ENCODE results near the gene OPN4.
"Not testable (repeated sequence)": the region's sequence is repeated elsewhere in the genome, so short reads cannot be mapped to it uniquely, and the experiment has no call there.

The OPN4 gene, protein sequence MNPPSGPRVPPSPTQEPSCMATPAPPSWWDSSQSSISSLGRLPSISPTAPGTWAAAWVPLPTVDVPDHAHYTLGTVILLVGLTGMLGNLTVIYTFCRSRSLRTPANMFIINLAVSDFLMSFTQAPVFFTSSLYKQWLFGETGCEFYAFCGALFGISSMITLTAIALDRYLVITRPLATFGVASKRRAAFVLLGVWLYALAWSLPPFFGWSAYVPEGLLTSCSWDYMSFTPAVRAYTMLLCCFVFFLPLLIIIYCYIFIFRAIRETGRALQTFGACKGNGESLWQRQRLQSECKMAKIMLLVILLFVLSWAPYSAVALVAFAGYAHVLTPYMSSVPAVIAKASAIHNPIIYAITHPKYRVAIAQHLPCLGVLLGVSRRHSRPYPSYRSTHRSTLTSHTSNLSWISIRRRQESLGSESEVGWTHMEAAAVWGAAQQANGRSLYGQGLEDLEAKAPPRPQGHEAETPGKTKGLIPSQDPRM

DNA sequence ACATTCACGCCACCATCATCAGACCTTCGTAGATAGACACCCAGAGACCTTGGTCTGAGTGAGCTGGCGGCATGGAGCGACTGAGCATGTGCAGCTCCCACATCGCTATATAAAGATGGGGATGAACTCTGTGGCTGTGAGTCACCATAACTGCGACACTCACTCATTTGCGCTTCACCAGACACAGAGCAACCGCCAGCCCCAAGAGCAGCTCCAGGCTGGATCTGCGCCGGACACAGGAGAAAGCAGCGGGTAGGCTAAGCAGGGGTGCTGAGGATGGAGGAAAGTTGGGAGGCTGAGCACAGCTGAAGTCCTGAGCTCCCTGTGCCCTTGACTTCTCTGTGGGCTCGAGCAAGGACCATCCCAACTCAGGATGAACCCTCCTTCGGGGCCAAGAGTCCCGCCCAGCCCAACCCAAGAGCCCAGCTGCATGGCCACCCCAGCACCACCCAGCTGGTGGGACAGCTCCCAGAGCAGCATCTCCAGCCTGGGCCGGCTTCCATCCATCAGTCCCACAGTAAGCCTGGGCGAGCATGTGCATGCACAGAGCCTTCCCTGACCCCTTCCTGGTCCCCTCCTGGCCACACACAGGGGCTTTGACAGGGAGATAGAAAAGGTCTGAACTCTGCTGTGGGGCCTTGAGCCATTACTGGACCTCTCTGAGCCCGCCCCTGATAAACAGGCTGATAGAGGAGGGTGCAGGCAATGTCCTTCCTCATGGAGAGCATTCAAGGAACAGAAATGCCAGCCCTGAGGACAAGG lies at the start of gene OPN4:
Gene OPN4, plus strand, starts transcription at position 137 of the 762 bp plus-strand sequence. Its CDS starts 237 bp downstream, at position 374.
- no peak for DNase-seq (ENCODE audit: low read depth in 2 of 2)

DNA sequence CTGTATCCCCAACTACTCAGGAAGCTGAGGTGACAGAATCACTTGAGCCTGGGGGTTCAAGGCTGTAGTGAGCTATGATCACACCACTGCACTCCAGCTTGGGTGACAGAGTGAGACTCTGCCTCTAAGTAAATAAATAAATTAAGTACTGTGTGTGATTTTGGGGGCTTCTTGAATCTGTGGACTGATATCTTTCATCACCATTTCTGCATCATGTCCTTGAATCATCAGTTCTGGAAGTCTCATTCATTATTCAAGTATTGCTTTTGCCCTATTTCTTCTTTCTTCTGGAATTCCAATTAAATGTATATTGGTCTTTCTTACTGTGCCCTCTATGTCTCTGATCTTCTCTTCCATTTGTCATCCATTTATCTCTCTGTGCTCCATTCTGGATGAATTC lies 46.7 kb upstream of the OPN4 start:
- no peak for DNase-seq (ENCODE audit: low read depth in 2 of 2)

DNA sequence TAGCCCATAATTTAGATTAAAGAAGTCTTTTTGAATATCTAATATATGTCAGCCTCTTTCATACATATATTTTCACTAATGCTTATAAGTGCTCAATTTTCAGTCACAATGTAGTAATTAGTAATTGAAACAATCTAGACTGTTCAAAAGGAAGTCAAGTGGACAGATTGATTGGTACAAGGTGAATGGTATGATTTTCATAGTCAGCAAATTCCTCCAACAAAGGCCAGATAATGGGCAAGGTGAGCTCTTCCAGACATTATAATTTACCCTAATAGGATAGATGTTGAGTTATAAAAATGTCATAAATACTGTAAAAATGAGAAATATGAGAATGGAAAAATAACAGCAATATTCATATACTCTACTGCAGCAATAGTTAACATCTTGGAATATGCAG lies 44.4 kb upstream of the OPN4 start:
- no peak for DNase-seq (ENCODE audit: low read depth in 2 of 2)

DNA sequence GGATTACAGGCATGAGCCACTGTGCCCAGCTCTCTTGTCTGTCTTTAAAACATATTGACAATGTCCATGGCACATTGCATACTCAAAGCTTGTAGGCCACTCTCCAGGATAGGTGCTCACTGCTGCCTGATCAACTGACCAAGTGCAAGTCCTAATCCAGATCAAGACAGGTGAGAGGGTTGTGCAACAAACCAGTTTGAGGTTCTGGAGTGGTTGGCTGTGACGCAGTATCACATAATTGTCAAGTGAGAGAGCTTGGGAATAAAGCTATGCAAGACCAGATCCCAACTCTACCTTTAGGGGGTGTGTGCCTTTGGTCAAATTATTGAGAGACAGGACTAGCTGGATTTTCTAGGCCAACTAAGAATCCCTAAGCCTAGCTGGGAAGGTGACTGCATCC lies 43.0 kb upstream of the OPN4 start:
- no peak for DNase-seq (ENCODE audit: low read depth in 2 of 2)

DNA sequence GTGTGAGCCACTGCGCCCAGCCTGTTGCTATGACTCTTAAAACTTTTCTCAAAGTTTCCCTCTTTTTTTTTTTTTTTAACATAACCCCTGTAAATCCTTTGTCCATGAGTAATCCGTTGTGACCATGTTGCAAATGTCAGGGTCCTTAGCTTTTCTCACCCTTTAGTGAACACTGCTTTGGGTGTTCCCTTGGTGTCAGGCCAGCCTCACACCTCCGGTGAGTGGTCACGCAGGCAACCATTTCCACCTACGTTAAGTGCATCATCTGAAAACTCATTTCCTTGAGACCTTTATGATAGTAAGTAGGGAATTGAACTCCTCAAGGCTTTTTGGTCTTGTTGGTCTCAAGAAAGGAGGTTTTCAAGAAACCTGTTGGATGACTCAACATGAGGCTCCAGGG lies 41.3 kb upstream of the OPN4 start:
- DNase-seq (ENCODE audit: low read depth in 2 of 2), result no peak

DNA sequence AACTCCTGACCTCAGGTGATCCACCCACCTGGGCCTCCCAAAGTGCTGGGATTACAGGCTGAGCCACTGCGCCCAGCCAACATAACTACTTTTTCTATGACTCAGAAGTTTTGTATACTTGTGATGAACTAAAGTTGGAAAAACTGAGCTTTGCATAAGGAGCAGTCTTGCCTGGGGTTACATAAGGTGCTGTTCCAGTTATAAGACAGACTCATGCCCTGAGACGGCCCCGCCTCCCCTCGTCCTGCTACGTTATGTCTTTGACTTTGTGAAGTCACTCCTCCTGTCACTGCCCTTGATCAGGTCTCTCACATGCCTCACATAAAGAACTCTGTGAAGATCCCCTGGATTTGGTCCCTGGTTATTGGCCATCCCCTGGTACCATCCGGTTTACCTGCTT lies 40.4 kb upstream of the OPN4 start:
- no peak for DNase-seq (ENCODE audit: low read depth in 2 of 2)

DNA sequence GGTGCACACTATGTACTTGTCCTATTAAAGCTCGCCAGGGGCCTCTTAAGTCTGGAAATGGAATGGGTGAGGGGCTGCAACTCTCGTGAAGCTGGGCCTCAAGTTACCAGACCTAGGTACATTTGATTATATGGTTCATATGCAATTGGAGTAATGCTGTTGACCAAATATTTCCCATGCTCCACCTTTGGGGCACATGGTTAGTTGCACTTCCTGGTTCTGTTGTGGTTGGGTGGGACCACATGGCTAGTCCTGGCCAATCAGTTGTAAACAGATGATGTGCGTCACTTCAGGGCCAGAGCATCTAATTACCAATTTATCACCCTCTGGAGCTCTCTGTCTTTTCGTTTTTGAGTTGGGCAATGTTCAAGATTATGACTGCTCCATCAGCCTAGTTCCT lies 39.5 kb upstream of the OPN4 start:
- DNase-seq (ENCODE audit: low read depth in 2 of 2), result no peak

DNA sequence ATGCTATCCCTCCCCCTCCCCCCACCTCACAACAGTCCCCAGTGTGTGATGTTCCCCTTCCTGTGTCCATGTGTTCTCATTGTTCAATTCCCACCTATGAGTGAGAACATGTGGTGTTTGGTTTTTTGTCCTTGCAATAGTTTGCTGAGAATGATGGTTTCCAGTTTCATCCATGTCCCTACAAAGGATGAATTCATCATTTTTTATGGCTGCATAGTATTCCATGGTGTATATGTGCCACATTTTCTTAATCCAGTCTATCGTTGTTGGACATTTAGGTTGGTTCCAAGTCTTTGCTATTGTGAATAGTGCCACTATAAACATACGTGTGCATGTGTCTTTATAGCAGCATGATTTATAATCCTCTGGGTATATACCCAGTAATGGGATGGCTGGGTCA lies 37.1 kb upstream of the OPN4 start:
- not testable (repeated sequence) for DNase-seq (ENCODE audit: low read depth in 2 of 2)

DNA sequence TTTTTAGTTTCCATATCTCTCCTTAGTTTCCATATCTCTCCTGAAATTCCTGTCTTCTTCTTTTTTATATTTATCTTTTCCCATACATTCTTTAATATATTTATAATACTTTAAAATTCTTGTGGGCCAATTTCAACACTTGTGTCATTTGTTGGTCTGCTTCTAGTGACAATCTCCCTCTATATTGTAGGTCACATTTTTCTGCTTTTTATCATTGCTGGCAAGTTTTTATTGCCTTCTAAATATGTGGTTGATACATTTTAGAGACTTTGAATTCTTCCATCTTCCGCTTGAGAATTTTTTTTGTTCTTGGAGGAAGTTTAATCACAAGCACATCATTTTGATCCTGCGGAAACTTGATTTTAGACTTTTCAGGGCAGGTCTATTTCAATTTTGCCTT lies 26.0 kb upstream of the OPN4 start:
- DNase-seq (ENCODE audit: low read depth in 2 of 2), result no peak

DNA sequence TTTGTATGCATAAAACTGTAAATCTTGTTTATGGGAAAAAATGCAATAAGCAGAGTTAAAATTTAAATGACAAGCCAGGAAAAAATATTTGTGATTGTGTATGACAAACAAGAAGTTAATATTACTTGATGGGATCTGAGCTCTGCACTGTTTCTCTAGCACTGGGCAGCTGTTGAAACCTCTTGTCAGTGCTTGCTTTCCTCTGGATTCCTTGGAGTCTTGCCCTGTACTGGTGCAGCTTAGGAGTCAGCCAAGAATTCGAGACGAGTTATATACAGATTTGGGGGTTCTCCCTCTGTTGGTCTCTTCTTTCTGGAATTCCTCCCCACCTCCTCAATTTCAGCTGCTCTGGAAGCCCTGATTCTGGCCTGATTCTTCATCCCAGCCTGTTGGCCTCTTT lies 24.3 kb upstream of the OPN4 start:
- DNase-seq (ENCODE audit: low read depth in 2 of 2), result no peak

DNA sequence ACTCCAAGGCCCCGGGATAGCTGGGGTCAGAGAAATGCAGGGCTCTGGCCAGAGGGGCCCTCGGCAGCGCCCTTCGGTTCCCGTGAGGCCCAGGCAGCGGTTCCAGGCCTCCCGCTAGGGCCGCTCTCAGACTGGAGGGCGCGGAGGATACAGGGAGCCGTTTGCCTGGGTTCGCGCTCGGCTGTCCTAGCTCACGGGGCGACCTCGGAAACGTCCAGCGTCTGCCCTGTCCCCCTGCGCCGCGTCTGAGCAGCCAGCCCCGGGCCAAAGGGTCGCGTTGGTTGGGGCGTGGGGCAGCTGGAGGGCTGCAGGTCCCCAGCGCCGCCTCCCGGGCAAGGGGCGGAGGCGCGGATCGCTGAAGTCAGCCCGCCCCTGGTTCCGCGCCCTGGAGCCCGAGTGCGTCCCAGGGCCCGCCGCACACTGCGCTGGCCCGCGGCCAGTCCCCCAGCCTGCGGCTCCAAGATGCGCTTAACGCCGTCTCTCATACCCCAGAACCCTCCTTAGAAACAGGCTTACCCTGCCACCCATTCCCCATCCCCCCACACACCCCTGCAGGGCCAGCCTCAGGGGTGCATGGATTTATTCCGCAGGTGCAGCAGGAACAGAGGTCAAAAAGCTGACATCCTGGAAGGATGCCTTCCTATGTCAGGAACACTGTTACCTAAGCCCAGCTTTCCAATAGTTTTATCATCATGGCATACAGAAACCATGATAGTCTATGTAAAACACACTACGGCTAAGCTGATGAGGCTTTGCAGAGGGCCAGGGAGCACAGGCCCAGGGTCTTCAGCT lies 22.1 kb upstream of the OPN4 start:
- no peak for DNase-seq (ENCODE audit: low read depth in 2 of 2)

DNA sequence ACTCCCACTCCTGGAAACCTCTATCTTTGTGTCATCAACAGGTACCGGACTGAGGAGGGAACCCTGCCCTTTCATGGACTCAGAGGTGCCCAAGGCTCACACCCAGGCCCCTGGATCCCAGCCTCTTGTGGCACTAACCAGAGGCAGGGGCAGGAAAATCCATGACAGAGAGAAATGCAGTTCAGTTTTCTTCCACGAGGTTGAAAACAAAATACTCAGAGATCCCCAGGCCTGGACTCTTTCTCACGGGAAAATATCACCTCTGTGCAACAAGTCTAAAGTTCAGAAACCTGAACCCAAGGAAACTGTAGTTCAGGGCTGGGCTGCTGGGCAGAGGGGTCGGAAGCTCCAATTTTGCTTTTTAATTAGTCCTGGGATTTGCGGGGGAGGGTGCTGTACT lies 21.4 kb upstream of the OPN4 start:
- DNase-seq (ENCODE audit: low read depth in 2 of 2), result no peak

DNA sequence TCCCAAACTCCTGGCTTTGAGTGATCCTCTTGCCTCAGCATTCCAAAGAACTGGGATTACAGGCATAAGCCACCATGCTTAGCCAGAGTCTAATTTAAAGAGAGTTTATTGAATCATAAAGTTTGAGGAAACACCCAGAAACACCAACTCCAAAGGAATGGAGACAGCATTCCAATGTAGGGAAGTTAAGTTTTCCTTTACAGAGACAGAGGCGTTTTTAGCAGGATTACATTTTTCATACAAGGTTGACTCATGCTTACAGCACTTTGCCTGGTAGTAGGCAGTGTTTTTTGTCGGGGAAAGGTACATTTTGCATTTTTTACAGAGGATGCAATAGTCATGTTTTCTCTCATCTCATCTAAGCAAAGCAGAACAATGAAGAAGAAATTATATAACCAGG lies 18.9 kb upstream of the OPN4 start:
- DNase-seq (ENCODE audit: low read depth in 2 of 2), result no peak

DNA sequence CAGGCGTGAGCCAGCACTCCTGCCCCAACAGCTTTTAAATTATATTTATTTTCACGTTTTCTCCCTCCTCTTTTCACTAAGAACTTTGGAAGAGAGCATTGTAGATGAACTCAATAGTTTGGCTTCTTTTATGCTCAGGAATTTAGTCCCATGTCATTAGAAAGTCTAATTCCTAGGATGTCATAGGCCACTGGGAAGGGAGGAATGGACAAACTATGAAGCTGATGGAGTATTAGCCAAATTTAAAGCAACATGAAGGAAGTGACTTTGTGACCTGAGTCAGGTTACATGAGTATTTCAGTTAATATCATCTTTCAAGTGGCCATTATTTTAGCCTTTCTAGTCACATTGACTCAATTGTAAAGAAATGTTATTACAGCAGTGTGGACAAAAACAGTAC lies 18.0 kb upstream of the OPN4 start:
- no peak for DNase-seq (ENCODE audit: low read depth in 2 of 2)

DNA sequence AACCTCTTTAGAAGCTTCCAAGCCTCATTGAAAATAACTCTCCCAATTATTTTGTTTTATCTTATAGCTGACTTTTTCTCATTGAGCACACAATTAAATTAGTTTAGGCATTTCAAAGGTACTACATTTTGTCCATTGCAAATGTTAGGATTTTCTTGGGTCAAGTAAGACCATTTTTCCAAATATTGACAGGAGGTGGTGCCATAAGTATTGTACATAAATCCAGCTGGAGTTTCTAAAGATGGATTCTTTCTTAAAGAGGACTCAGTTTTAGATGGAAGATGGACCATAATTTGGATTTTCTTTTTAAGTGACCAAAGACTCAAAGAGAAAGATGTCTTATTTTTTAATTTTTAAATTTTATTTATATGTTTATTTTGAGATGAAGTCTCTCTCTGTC lies 12.3 kb upstream of the OPN4 start:
- DNase-seq (ENCODE audit: low read depth in 2 of 2), result no peak

DNA sequence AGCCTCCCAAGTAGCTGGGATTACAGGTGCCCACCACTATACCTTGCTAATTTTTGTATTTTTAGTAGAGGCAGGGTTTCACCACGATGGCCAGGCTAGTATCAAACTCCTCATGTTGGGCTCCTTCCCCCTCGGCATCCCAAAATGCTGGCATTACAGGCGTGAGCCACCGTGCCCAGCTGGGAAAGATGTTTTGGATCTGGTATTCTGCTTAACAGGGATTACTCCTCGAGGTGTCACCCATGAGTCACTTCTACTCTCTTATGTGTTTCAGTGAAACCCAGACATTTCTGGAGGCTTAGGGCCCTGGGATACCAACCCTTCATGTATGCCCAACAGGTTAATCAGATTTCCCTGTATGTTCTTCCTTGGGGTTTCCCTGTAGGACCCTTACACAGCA lies 11.8 kb upstream of the OPN4 start:
- no peak for DNase-seq (ENCODE audit: low read depth in 2 of 2)

DNA sequence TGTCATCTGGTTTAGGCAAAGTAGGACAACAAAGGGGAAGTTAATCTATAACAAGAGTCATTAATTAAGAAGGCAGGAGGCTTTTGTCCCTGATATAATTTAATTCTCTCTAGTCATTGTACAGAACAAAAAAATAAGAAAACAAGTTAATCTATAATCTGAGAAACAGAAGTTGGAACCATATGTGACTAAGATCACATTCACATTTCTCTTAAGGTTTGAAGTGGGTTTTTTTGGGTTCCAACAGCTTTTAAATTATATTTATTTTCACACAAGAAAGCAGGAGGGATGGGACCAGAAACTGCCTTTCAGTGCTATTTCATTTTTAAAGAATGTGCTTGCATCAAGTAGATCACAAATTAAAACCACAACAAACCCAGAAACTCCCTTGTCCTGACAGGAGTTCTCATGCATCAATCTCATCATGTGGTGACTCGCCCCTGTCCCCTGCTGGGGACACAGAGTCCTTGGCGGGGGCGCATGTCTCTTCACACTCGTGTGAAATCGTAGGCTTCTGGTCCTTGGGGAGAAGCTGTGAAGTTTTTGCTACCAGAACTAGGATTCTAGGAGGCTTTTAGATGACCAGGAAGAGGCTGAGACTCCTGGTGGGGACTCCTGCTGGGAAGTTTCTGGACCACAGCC lies 10.1 kb upstream of the OPN4 start:
- DNase-seq (ENCODE audit: low read depth in 2 of 2), result no peak

DNA sequence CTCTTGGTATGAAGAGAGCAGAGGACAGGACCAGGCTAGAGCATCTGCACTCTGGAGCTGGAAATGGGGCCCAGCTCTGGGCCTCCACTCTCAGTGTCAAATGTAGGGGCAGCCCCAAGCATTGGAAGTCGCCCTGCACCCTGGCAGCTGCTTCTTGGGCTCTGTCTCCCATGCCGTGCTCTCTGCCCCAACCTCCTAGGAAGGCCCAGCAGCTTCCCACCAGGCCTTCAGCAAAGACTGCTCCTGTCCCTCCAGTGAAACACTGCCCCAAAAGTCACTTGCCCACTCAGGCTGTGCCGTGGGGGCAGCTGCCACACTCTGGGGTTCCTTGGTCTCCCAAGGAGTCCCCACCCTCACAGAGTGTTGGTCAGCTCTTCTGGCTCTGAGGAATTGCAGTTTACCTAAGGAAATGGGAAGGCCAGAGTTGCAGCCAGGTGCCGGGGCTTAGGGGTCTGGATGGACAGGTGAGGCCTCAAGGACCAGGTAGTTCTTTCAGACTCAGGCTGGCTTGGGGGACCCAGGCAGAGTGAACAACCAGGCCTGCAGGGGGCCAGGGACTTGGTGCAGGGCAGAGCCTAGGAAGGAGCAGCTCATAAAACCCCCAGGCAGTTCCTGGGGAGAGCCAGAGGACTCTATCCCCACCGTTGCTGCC lies 9.4 kb upstream of the OPN4 start:
- no peak for DNase-seq (ENCODE audit: low read depth in 2 of 2)

DNA sequence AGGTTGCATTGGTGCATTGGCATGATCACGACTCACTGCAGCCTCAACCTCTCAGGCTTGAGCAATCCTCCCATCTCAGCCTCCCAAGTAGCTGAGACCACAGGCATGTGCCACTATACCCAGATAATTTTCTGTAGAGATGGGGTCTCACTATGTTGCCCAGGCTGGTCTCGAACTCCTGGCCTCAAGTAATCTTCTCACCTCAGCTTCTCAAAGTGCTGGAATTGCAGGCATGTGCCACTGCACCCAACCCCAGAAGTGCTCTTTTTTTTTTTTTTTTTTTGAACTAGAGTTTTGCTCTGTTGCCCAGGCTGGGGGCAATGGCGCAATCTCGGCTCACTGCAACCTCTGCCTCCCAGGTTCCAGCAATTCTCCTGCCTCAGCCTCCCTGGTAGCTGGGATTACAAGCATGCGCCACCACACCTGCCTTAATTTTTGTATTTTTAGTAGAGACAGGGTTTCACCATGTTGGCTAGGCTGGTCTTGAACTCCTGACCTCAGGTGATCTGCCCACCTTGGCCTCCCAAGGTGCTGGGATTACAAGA lies 8.7 kb upstream of the OPN4 start:
- DNase-seq (ENCODE audit: low read depth in 2 of 2), result not testable (repeated sequence)

DNA sequence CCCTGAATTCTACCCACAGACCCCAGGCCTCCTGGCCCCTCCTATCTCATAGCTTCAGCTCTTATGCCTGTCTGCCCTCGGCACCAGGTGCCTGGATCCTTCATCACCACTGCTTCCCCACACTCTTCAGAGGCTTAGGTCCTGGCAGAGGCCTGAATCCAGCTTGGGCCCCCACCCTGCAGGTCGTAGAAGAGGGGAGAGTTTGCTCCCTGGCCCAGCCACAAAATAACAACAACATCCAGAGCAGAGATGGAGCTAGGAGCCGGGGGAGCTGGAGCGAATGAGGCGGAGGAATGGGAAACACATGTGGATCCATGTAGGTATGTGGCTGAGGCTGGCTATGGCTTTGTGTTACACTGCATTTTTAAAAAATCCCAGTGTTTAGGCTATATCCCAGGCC lies 7.8 kb upstream of the OPN4 start:
- no peak for DNase-seq (ENCODE audit: low read depth in 2 of 2)

DNA sequence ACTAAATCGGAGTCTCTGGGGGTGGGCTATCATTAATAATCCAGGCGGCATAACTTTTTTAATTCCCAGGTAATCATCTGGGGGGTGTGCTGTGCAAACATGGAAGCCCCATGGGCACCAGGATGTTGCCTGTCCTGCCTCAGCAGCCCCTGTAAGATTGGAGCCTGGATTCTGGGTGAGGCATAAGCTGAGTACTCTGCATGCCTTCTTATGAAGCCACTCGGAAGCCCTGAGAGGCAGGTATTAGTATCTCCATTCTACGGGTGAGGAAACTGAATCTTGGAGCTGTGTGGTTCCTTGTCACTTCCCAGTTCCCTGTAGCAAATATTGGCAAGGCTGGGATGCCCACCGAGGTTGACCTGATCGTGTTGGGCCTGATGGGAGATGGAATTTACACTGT lies 7.4 kb upstream of the OPN4 start:
- no peak for DNase-seq (ENCODE audit: low read depth in 2 of 2)
